ENCODE data around the gene MLX. TPM values are rescaled to one million over a fixed set of nuclear protein-coding genes. Genes with fewer than 3 reads are reported as not detected.
"Not testable (repeated sequence)": the region's sequence is repeated elsewhere in the genome, so short reads cannot be mapped to it uniquely, and the experiment has no call there.

MLX gene
- total and polyA plus RNA-seq, 2 donors (not counting 1 experiment from before 2014, with no cell fraction given) = 62.4 to 66.6 TPM

GRCh38 chr17:42548993-42549755, 17.7 kb upstream of the MLX start:
- ChIA-PET POLR2A (interaction anchor here (0.6 to 2.1 kb wide), 7 partner anchors 13 to 275 kb away, joined by 3 to 12 read pairs (median 6); partner anchors contain the start of genes BECN1, MLX, NAGLU and PSMC3IP), CTCF (interaction anchor here (0.5 to 3.0 kb wide), 13 partner anchors 10 to 580 kb away, joined by 3 to 39 read pairs (median 5); partner anchors contain the start of genes MLX, NAGLU, PSMC3IP and STAT3)
- Histone ChIP-seq H3K9me3 (ENCODE audit: control extremely low read depth in 1 of 3, control insufficient read depth in 2 of 3, insufficient read depth in 1 of 3, low read length in 2 of 3) (no peaks in the 10 kb centered on the region), H2AFZ (ENCODE audit: insufficient read depth, low read depth, low read length, poor library complexity, severe bottlenecking) (no peak overlapping the region), H3K9ac (ENCODE audit: low read length) (peak overlapping the region; percentile 62), H3K4me2 (replicated peaks; ENCODE audit: low read depth, low read length, poor library complexity, severe bottlenecking) (peak overlapping the region; percentile 80), H4K20me1 (ENCODE audit: control insufficient read depth, insufficient read depth, low read length, poor library complexity, severe bottlenecking) (peaks cover 15% of the 10 kb centered on the region), H3K4me1 (ENCODE audit: control insufficient read depth in 2 of 2, insufficient read depth in 2 of 2, low read length in 2 of 2) (peaks cover 18 to 27% of the 10 kb centered on the region in 2 donors), H3K79me2 (ENCODE audit: control insufficient read depth, insufficient read depth, low read length) (peaks cover 8% of the 10 kb centered on the region), H3K4me3 (ENCODE audit: control extremely low read depth in 1 of 5, extremely low read depth in 1 of 5, insufficient read depth in 1 of 5, low read depth in 2 of 5, low read length in 4 of 5) (peak overlapping the region; percentile 15 to 66 (median 48)), H3K36me3 (replicated peaks in 1 of 2; ENCODE audit: control extremely low read depth in 1 of 2, control insufficient read depth in 1 of 2, extremely low read depth in 1 of 2, insufficient read depth in 2 of 2, low read length in 1 of 2) (peaks cover 0 to 2% of the 10 kb centered on the region in 2 experiments), H3K27ac (ENCODE audit: low read length in 2 of 2) (no peak overlapping the region), H3K27me3 (replicated peaks in 1 of 4; ENCODE audit: control extremely low read depth in 1 of 4, control insufficient read depth in 3 of 4, insufficient read depth in 4 of 4, low read length in 3 of 4) (no peaks in the 10 kb centered on the region)
- TF ChIP-seq EZH2 (IDR thresholded peaks at IDR 0.05; ENCODE audit: borderline replicate concordance, insufficient read depth, low read depth, low read length, poor library complexity, severe bottlenecking) (no peak), CTCF (IDR thresholded peaks at IDR 0.05) (no peak)
- Mint-ChIP-seq H3K4me3 (peak overlapping the region; percentile 74), H3K27ac (peak overlapping the region; percentile 50), H3K9me3 (ENCODE audit: insufficient read depth) (no peaks in the 10 kb centered on the region), H3K27me3 (no peaks in the 10 kb centered on the region), H3K4me1 (peaks cover 23% of the 10 kb centered on the region)
- intact Hi-C loops (cut with micrococcal nuclease) = loop anchor here (1.0 kb wide), 5 partner anchors 13 to 29 kb away; partner anchors contain the start of genes COASY, MLX and NAGLU
- DNase-seq (no peak), ATAC-seq (ENCODE audit: low read depth) (no peak)
- WGBS (ENCODE audit: insufficient coverage) = 92% methylated on average over 6 of the region's 14 CpGs

- H3K27me3 Mint-ChIP-seq; ATAC-seq (ENCODE audit: low read depth); POLR2A ChIA-PET; H3K36me3 ChIP-seq (replicated peaks in 1 of 2; ENCODE audit: control extremely low read depth in 1 of 2, control insufficient read depth in 1 of 2, extremely low read depth in 1 of 2, insufficient read depth in 2 of 2, low read length in 1 of 2); DNase-seq; H3K9me3 ChIP-seq (ENCODE audit: control extremely low read depth in 1 of 3, control insufficient read depth in 2 of 3, insufficient read depth in 1 of 3, low read length in 2 of 3); H2AFZ ChIP-seq (ENCODE audit: insufficient read depth, low read depth, low read length, poor library complexity, severe bottlenecking); CTCF ChIA-PET; H3K27me3 ChIP-seq (replicated peaks in 1 of 4; ENCODE audit: control extremely low read depth in 1 of 4, control insufficient read depth in 3 of 4, insufficient read depth in 4 of 4, low read length in 3 of 4); H4K20me1 ChIP-seq (ENCODE audit: control insufficient read depth, insufficient read depth, low read length, poor library complexity, severe bottlenecking); H3K9me3 Mint-ChIP-seq (ENCODE audit: insufficient read depth): not testable (repeated sequence)
- Histone ChIP-seq H3K9ac (ENCODE audit: low read length) (peak within 1 kb of the TSS; percentile 88), H3K4me3 (ENCODE audit: control extremely low read depth in 1 of 5, extremely low read depth in 1 of 5, insufficient read depth in 1 of 5, low read depth in 2 of 5, low read length in 4 of 5) (peak within 1 kb of the TSS in 2 of 5 experiments; percentile 89 to 99), H3K27ac (ENCODE audit: low read length in 2 of 2) (peak within 1 kb of the TSS in 1 of 2 donors; percentile 96), H3K4me2 (replicated peaks; ENCODE audit: low read depth, low read length, poor library complexity, severe bottlenecking) (peak within 1 kb of the TSS; percentile 97), H3K79me2 (ENCODE audit: control insufficient read depth, insufficient read depth, low read length) (peaks cover 17% of the 10 kb centered on the region), H3K4me1 (ENCODE audit: control insufficient read depth in 2 of 2, insufficient read depth in 2 of 2, low read length in 2 of 2) (peaks cover 25 to 42% of the 10 kb centered on the region in 2 donors)
- Mint-ChIP-seq H3K4me1 (peaks cover 32% of the 10 kb centered on the region), H3K4me3 (peak within 1 kb of the TSS; percentile 96), H3K27ac (peak within 1 kb of the TSS; percentile 98)
- intact Hi-C loops (cut with micrococcal nuclease) = loop anchor here (5.0 kb wide), 1 partner anchor 270 kb away; the partner anchor contains the start of gene BECN1
- WGBS (ENCODE audit: insufficient coverage) = 100% methylated on average over 5 of the region's 15 CpGs
Observed at GRCh38 chr17:42552736-42553135, 14.2 kb upstream of the MLX start, which contains the start of gene HSD17B1. TSS of gene HSD17B1 (plus strand) at chr17:42552923. CDS start at chr17:42552934, 11 bp downstream.
